Hepatocyte (in vitro differentiated cells): ENCODE data around the gene GRIN2C. TPM values are rescaled to one million over a fixed set of nuclear protein-coding genes. Genes with fewer than 3 reads are reported as not detected.

ENCODE experiments used
- DNase-seq: peaks from one replicate; pipeline ENCODE4 v3.0.0-alpha.2; 2016; ENCODE audit warnings: low spot score
- H2AFZ ChIP-seq: fragments of 200-600 bp; sonication (generic); 2 replicates; pipeline ENCODE4 v1.6.0; 2016; ENCODE audit warnings: antibody characterized with exemption, mild to moderate bottlenecking
- H3K27ac ChIP-seq: fragments of 200-600 bp; sonication (generic); 2 replicates; pipeline ENCODE4 v1.5.1; 2016; ENCODE audit warnings: mild to moderate bottlenecking
- H3K27me3 ChIP-seq: fragments of 200-600 bp; sonication (generic); 2 replicates; pipeline ENCODE4 v1.6.1; 2016
- H3K36me3 ChIP-seq: fragments of 200-600 bp; sonication (generic); replicated peaks from 2 replicates; pipeline ENCODE4 v1.5.1; 2016; ENCODE audit warnings: low read depth; ENCODE audit not compliant: insufficient read depth
- H3K4me1 ChIP-seq: fragments of 200-600 bp; sonication (generic); 2 replicates; pipeline ENCODE4 v1.5.1; 2016; ENCODE audit warnings: mild to moderate bottlenecking, moderate library complexity; ENCODE audit not compliant: insufficient read depth
- H3K4me2 ChIP-seq: fragments of 200-600 bp; sonication (generic); 2 replicates; pipeline ENCODE4 v1.6.0; 2016
- H3K4me3 ChIP-seq: fragments of 200-600 bp; sonication (generic); 2 replicates; pipeline ENCODE4 v1.5.1; 2016; ENCODE audit warnings: mild to moderate bottlenecking
- H3K79me2 ChIP-seq: fragments of 200-600 bp; sonication (generic); 2 replicates; pipeline ENCODE4 v1.6.0; 2017; ENCODE audit warnings: mild to moderate bottlenecking
- H3K9me2 ChIP-seq: fragments of 200-600 bp; sonication (generic); replicated peaks from 2 replicates; pipeline ENCODE4 v1.6.0; 2017; ENCODE audit warnings: mild to moderate bottlenecking; ENCODE audit not compliant: insufficient read depth
- H3K9me3 ChIP-seq: fragments of 200-600 bp; sonication (generic); 2 replicates; pipeline ENCODE4 v1.5.1; 2016; ENCODE audit warnings: low read depth, mild to moderate bottlenecking
- H4K20me1 ChIP-seq: fragments of 200-600 bp; sonication (generic); 2 replicates; pipeline ENCODE4 v1.6.0; 2016; ENCODE audit warnings: mild to moderate bottlenecking; ENCODE audit not compliant: insufficient read depth, poor library complexity, severe bottlenecking
- EZH2 ChIP-seq: fragments of 200-600 bp; sonication (generic); IDR thresholded peaks from 2 replicates; pipeline ENCODE4 v1.6.1; 2016; ENCODE audit warnings: antibody characterized with exemption, mild to moderate bottlenecking, borderline replicate concordance
- EZH2phosphoT487 ChIP-seq: fragments of 200-600 bp; sonication (generic); IDR thresholded peaks from one replicate; pipeline ENCODE4 v1.6.1; 2018; ENCODE audit warnings: antibody characterized with exemption, mild to moderate bottlenecking, low read depth, moderate library complexity; ENCODE audit not compliant: unreplicated experiment, severe bottlenecking
- WGBS: methylation state at CpG from one replicate; pipeline ENCODE4 v1.1.6; 2016; ENCODE audit warnings: low lambda C conversion rate; ENCODE audit errors: missing lambda C conversion rate; 5-methylcytosine and 5-hydroxymethylcytosine counted together
- polyA plus RNA-seq: library from polyadenylated mRNA; unstranded; fragments of >200 nt; fragmentation: Nextera tagmentation; extraction: Ambion mirVana; gene quantifications from 2 replicates; pipeline ENCODE4 v1.2.1, GENCODE V29; 2016
- total RNA-seq: library from RNA; depleted of rRNA; stranded (reverse); fragments of >200 nt; gene quantifications from 2 replicates; pipeline ENCODE4 v1.2.3, GENCODE V29; 2014
- TF ChIP-seq, protein P1 (sequence below): fragments of 200-600 bp; sonication (generic); IDR thresholded peaks from 2 replicates; pipeline ENCODE4 v1.5.1; 2016; ENCODE audit warnings: antibody characterized with exemption, mild to moderate bottlenecking; ENCODE audit not compliant: poor library complexity

GRIN2C gene
- total and polyA plus RNA-seq, 2 experiments from 2014 or later, result 0.27 TPM; not detected in 1

DNA sequence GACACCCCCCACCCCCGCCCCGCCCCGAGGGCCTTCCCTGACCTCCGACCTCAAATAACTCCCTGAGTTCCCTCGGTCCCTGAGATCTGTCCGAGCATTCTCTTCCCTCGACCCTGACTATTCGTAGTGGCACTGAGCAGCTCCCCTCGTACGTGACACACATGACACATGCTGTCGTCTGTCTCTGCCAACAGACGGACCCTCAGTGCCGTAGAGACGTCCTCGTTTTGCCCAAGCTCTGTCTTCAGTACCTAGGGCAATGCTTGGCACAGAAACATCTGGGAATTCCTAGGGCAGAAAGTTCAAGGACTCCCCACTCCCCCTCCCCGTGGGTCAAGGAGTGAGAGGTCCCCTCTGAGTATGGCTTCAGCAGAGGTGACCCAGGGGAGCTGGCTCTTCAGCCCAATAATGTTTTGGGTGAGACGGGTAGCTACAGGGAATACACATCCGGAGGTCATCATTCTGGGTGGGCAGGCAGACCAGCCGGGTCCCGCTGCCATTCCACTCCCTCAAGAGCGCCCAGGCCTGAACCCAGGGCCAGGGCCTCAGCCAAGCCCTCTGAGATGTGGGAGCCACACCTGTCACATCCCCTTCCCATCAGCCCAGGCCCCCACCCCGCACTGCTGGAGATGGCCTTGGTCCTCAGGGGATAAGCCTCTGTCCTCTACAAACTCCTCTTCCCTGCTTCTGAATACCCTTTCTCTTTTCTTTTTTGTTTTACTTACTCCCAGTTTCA lies 34.4 kb upstream of the GRIN2C start:
- Histone ChIP-seq H3K4me3 (no peak overlapping the region), H3K36me3 (no peaks in the 10 kb centered on the region), H4K20me1 (no peaks in the 10 kb centered on the region), H3K27me3 (peaks cover 51% of the 10 kb centered on the region), H2AFZ (peak overlapping the region; percentile 37), H3K79me2 (no peaks in the 10 kb centered on the region), H3K9me2 (no peaks in the 10 kb centered on the region), H3K4me1 (peaks cover 9% of the 10 kb centered on the region), H3K9me3 (no peaks in the 10 kb centered on the region), H3K27ac (no peak overlapping the region), H3K4me2 (peak overlapping the region; percentile 87)
- TF ChIP-seq EZH2phosphoT487 (no peak), EZH2 (no peak)
- TF ChIP-seq, protein P1, sequence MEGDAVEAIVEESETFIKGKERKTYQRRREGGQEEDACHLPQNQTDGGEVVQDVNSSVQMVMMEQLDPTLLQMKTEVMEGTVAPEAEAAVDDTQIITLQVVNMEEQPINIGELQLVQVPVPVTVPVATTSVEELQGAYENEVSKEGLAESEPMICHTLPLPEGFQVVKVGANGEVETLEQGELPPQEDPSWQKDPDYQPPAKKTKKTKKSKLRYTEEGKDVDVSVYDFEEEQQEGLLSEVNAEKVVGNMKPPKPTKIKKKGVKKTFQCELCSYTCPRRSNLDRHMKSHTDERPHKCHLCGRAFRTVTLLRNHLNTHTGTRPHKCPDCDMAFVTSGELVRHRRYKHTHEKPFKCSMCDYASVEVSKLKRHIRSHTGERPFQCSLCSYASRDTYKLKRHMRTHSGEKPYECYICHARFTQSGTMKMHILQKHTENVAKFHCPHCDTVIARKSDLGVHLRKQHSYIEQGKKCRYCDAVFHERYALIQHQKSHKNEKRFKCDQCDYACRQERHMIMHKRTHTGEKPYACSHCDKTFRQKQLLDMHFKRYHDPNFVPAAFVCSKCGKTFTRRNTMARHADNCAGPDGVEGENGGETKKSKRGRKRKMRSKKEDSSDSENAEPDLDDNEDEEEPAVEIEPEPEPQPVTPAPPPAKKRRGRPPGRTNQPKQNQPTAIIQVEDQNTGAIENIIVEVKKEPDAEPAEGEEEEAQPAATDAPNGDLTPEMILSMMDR, result no peak
- WGBS, result 45% methylated on average over 17 of the region's 22 CpGs
- peak; percentile 4 for DNase-seq

GRCh38 chr17:74892974-74893911 lies 33.6 kb upstream of the GRIN2C start, which contains the start of gene FADS6:
TSS of gene FADS6 (minus strand) at chr17:74893633. CDS start at chr17:74893595, 38 bp downstream.
- H3K9me3 ChIP-seq, result no peaks in the 10 kb centered on the region
- no peaks in the 10 kb centered on the region for H4K20me1 ChIP-seq
- no peaks in the 10 kb centered on the region for H3K79me2 ChIP-seq
- no peak within 1 kb of the TSS for H3K27ac ChIP-seq
- peak within 1 kb of the TSS; percentile 37 for H2AFZ ChIP-seq
- no peak for TF ChIP-seq EZH2phosphoT487
- TF ChIP-seq EZH2, result peak; percentile 87
- DNase-seq, result peak; percentile 61
- WGBS, result 4% methylated on average over 41 of the region's 86 CpGs
- no peaks in the 10 kb centered on the region for H3K9me2 ChIP-seq
- H3K36me3 ChIP-seq, result no peaks in the 10 kb centered on the region
- peaks cover 9% of the 10 kb centered on the region for H3K4me1 ChIP-seq
- peak within 1 kb of the TSS; percentile 87 for H3K4me2 ChIP-seq
- H3K27me3 ChIP-seq, result peaks cover 51% of the 10 kb centered on the region
- H3K4me3 ChIP-seq, result peak within 1 kb of the TSS; percentile 45

GRCh38 chr17:74892013-74892841 lies 32.5 kb upstream of the GRIN2C start:
- TF ChIP-seq, protein P1, result no peak
- TF ChIP-seq EZH2phosphoT487 (no peak), EZH2 (no peak)
- no peaks in the 10 kb centered on the region for H4K20me1 ChIP-seq
- H3K79me2 ChIP-seq, result no peaks in the 10 kb centered on the region
- H3K4me2 ChIP-seq, result peak overlapping the region; percentile 87
- no peaks in the 10 kb centered on the region for H3K36me3 ChIP-seq
- H3K27me3 ChIP-seq, result peaks cover 47% of the 10 kb centered on the region
- H3K9me2 ChIP-seq, result no peaks in the 10 kb centered on the region
- no peak for DNase-seq
- 87% methylated on average over 20 of the region's 20 CpGs for WGBS
- H3K9me3 ChIP-seq, result no peaks in the 10 kb centered on the region
- no peak overlapping the region for H3K4me3 ChIP-seq
- H2AFZ ChIP-seq, result no peak overlapping the region
- no peak overlapping the region for H3K27ac ChIP-seq
- H3K4me1 ChIP-seq, result peaks cover 9% of the 10 kb centered on the region
